K562 (cell line): ENCODE results near the gene GALNS. TPM values are rescaled to one million over a fixed set of nuclear protein-coding genes. Genes with fewer than 3 reads are reported as not detected.

Experiments used
- ATAC-seq: fragments of 200-7000 bp; cut with Tn5 transposase; 3 replicates; pipeline ENCODE4 v1.9.1; 2020; ENCODE audit warnings: moderate library complexity
- BruUV-seq: library from RNA; stranded (reverse); fragments of 400-500 nt; replicated peaks from 2 replicates; lab custom pipeline; 2021; lab: Mats Ljungman, UMichigan
- CTCF ChIA-PET: fragments of 300-600 bp; formaldehyde crosslinking; extraction: SDS; loops from one replicate; lab custom pipeline; 2021; ENCODE audit warnings: low intra/inter-chr PET ratio; lab: Yijun Ruan, JAX
- POLR2A ChIA-PET: fragments of 300-600, 350-650 bp; sonication (Branson Sonifier 250); formaldehyde crosslinking; extraction: SDS; loops from one replicate; lab custom pipeline; 2021; ENCODE audit warnings: antibody characterized with exemption, inconsistent platforms; lab: Yijun Ruan, JAX
- DNase-seq, 4 experiments: peaks; one replicate each; pipeline versions ENCODE4 v3.0.0 to v3.0.0-alpha.2; 2011 to 2018; ENCODE audit warnings: low spot score in 3 of 4, mixed read lengths in 3 of 4; ENCODE audit errors: extremely low read depth in 1 of 4
- FAIRE-seq: peaks from 2 replicates; lab custom pipeline; 2011; peaks lifted over from hg19 to GRCh38; lab: Jason Lieb, UNC
- H2AFZ ChIP-seq: 2 replicates; pipeline ENCODE4 v1.6.0; 2011; ENCODE audit warnings: low read depth, low read length, control low read depth, inconsistent platforms
- H3K27ac ChIP-seq: fragments of 200-600 bp; 3 replicates; pipeline ENCODE4 v1.8.0; 2011; ENCODE audit warnings: low read depth, mild to moderate bottlenecking, control low read depth, inconsistent platforms, low read length, moderate library complexity, mixed read lengths; ENCODE audit errors: extremely low read depth
- H3K27me3 ChIP-seq, 2 experiments: fragments of 300-600 bp in 1 of 2; 2 replicates in 1 of 2; 3 replicates in 1 of 2; pipeline versions ENCODE4 v1.6.0 to v1.8.0; 2011; ENCODE audit warnings: inconsistent platforms in 2 of 2, low read length in 2 of 2, mild to moderate bottlenecking in 1 of 2, mixed read lengths in 1 of 2, moderate library complexity in 1 of 2; ENCODE audit not compliant: control insufficient read depth in 2 of 2, insufficient read depth in 2 of 2
- H3K36me3 ChIP-seq: fragments of 300-600 bp; 3 replicates; pipeline ENCODE4 v1.8.0; 2011; ENCODE audit warnings: mild to moderate bottlenecking, low read length, inconsistent platforms; ENCODE audit not compliant: control insufficient read depth, insufficient read depth
- H3K4me1 ChIP-seq, 2 experiments: fragments of 200-600 bp in 1 of 2; replicated peaks in 1 of 2; 2 replicates in 1 of 2; 3 replicates in 1 of 2; pipeline versions ENCODE4 v1.5.1 to v1.8.0; 2011; ENCODE audit warnings: inconsistent platforms in 2 of 2, low read length in 2 of 2, mild to moderate bottlenecking in 1 of 2, mixed read lengths in 1 of 2, moderate library complexity in 1 of 2; ENCODE audit not compliant: control insufficient read depth in 2 of 2, insufficient read depth in 2 of 2
- H3K4me2 ChIP-seq: 2 replicates; pipeline ENCODE4 v1.6.1; 2011; ENCODE audit warnings: low read length, control low read depth, inconsistent platforms, mixed read lengths; ENCODE audit not compliant: insufficient read depth
- H3K4me3 ChIP-seq: fragments of 200-600 bp; sonication (generic), shearing (Covaris generic); 2 replicates; pipeline ENCODE4 v1.5.1; 2016; ENCODE audit warnings: control low read depth, inconsistent platforms
- H3K79me2 ChIP-seq: fragments of 200-600 bp; 3 replicates; pipeline ENCODE4 v1.8.0; 2011; ENCODE audit warnings: low read length, inconsistent platforms; ENCODE audit not compliant: control insufficient read depth, insufficient read depth
- H3K9ac ChIP-seq, 2 experiments: 2 replicates each; pipeline versions ENCODE4 v1.6.0 to v1.6.1; 2011; ENCODE audit warnings: low read depth in 2 of 2, low read length in 2 of 2, control low read depth in 1 of 2, inconsistent platforms in 1 of 2, mild to moderate bottlenecking in 1 of 2, mixed read lengths in 1 of 2; ENCODE audit not compliant: insufficient read depth in 1 of 2
- H3K9me1 ChIP-seq: one replicate; pipeline ENCODE4 v1.6.0; 2011; ENCODE audit warnings: inconsistent platforms, mild to moderate bottlenecking, low read length, moderate library complexity; ENCODE audit not compliant: control insufficient read depth, insufficient read depth
- H3K9me3 ChIP-seq: replicated peaks from 2 replicates; pipeline ENCODE4 v1.5.1; 2011; ENCODE audit warnings: low read depth, low read length, inconsistent platforms; ENCODE audit not compliant: control insufficient read depth, insufficient read depth
- H4K20me1 ChIP-seq: replicated peaks from 2 replicates; pipeline ENCODE4 v1.6.1; 2011; ENCODE audit warnings: low read length, inconsistent platforms, mixed read lengths; ENCODE audit not compliant: control insufficient read depth, insufficient read depth
- ARID3A ChIP-seq: IDR thresholded peaks from 2 replicates; pipeline ENCODE4 v1.6.1; 2012; ENCODE audit warnings: low read depth, low read length, improper control_type of control experiment, borderline replicate concordance
- CEBPB ChIP-seq: fragments of 450-650 bp; IDR thresholded peaks from 2 replicates; pipeline ENCODE4 v1.6.1; 2016; ENCODE audit warnings: missing genetic modification characterization, missing compliant biosample characterization
- CTBP1 ChIP-seq: fragments of 450-650 bp; IDR thresholded peaks from 2 replicates; pipeline ENCODE4 v1.6.1; 2016; ENCODE audit warnings: borderline replicate concordance
- ESRRA ChIP-seq: fragments of 450-650 bp; IDR thresholded peaks from 2 replicates; pipeline ENCODE4 v1.6.1; 2014; ENCODE audit warnings: low read depth, mild to moderate bottlenecking, moderate library complexity, borderline replicate concordance
- HMGN3 ChIP-seq: IDR thresholded peaks from 2 replicates; pipeline ENCODE4 v1.6.1; 2011; ENCODE audit warnings: borderline replicate concordance, low read depth, mild to moderate bottlenecking, mixed read lengths, low read length; ENCODE audit not compliant: insufficient read length; ENCODE audit errors: extremely low read depth
- HMGXB4 ChIP-seq: sonication (generic); formaldehyde crosslinking; IDR thresholded peaks from 2 replicates; pipeline ENCODE4 v1.8.1; 2023; ENCODE audit warnings: mild to moderate bottlenecking, missing genetic modification reagents
- KLF13 ChIP-seq: fragments of 450-650 bp; IDR thresholded peaks from 2 replicates; pipeline ENCODE4 v1.6.1; 2016; ENCODE audit warnings: missing genetic modification characterization, low read depth, mild to moderate bottlenecking, missing compliant biosample characterization, moderate library complexity, borderline replicate concordance
- MTA2 ChIP-seq: fragments of 450-650 bp; IDR thresholded peaks from 2 replicates; pipeline ENCODE4 v1.6.1; 2016; ENCODE audit warnings: low read depth
- PHB ChIP-seq: fragments of 250-450 bp; sonication (Bioruptor Pico); IDR thresholded peaks from 2 replicates; pipeline ENCODE4 v1.5.0; 2021
- STAG1 ChIP-seq: sonication (generic); formaldehyde crosslinking; IDR thresholded peaks from 2 replicates; pipeline ENCODE4 v1.5.0; 2020; ENCODE audit warnings: missing genetic modification reagents, borderline replicate concordance
- TSC22D4 ChIP-seq: fragments of 450-650 bp; IDR thresholded peaks from 2 replicates; pipeline ENCODE4 v1.6.1; 2016; ENCODE audit warnings: missing genetic modification characterization, missing biosample characterization, control low read depth
- ZBTB33 ChIP-seq: sonication (generic); formaldehyde crosslinking; IDR thresholded peaks from 2 replicates; pipeline ENCODE4 v1.8.1; 2023; ENCODE audit warnings: mild to moderate bottlenecking, missing genetic modification reagents
- ZBTB34 ChIP-seq: fragments of 250-450 bp; sonication (Bioruptor Pico); IDR thresholded peaks from 2 replicates; pipeline ENCODE4 v1.8.0; 2021; ENCODE audit warnings: mild to moderate bottlenecking, moderate library complexity
- ZNF232 ChIP-seq: sonication (generic); formaldehyde crosslinking; IDR thresholded peaks from 2 replicates; pipeline ENCODE4 v1.8.0; 2022; ENCODE audit warnings: mild to moderate bottlenecking, missing genetic modification reagents
- ZNF717 ChIP-seq: fragments of 250-450 bp; sonication (Bioruptor Pico); IDR thresholded peaks from 2 replicates; pipeline ENCODE4 v1.5.0; 2021
- WGBS: fragments of 100-300 bp; shearing (Covaris generic); methylation state at CpG from one replicate; pipeline ENCODE4 v1.1.6; 2016; ENCODE audit warnings: low coverage, mixed read lengths; ENCODE audit not compliant: insufficient coverage; ENCODE audit errors: missing lambda C conversion rate; 5-methylcytosine and 5-hydroxymethylcytosine counted together
- in situ Hi-C: fragments of 300-500 bp; cut with MboI; formaldehyde crosslinking; loops from 4 replicates; pipeline ENCODE4 v1.15.0; 2018; ENCODE audit warnings: inconsistent platforms, mixed read lengths
- intact Hi-C: fragments of 100-400 bp; cut with micrococcal nuclease; formaldehyde crosslinking; loops from 2 replicates; pipeline ENCODE4 v1.14.2; 2022
- polyA plus RNA-seq, 8 experiments: library from polyadenylated mRNA; depleted of rRNA in 4 of 8; stranded (reverse) in 5 of 8; unstranded in 3 of 8; fragments of >200 nt; fragmentation: Nextera tagmentation in 2 of 8; fragmentation: Illumina TruSeq in 1 of 8; extraction: Ambion mirVana in 2 of 8; extraction: Trizol in 1 of 8; gene quantifications; 2 replicates each; pipeline versions ENCODE4 v1.2.1 to v1.2.3, GENCODE V29; 2011 to 2014; ENCODE audit warnings: inconsistent platforms in 1 of 8, missing spikeins in 1 of 8
- total RNA-seq, 7 experiments: library from RNA; depleted of rRNA in 6 of 7; stranded (reverse); fragments of >200 nt in 6 of 7; fragmentation: Illumina TruSeq in 2 of 7; extraction: Trizol in 2 of 7; gene quantifications; 2 replicates each; pipeline versions ENCODE4 v1.2.1 to v1.2.3, GENCODE V29; 2011 to 2021; ENCODE audit warnings: low replicate concordance in 1 of 7

GALNS gene
- total and polyA plus RNA-seq, 9 of the 15 experiments (the other 6 are each of a cell fraction or from before 2014, with no cell fraction given), result 0.38 to 13.2 (median 4.3) TPM

GRCh38 chr16:88851616-88852015, 5.1 kb downstream of the GALNS start:
- POLR2A ChIA-PET, result interaction anchor here (0.6 to 0.8 kb wide), 4 partner anchors 13 to 760 kb away, joined by 3 to 5 read pairs (median 3); no protein-coding TSS in a partner anchor
- no peak for FAIRE-seq
- in situ Hi-C loops, result no loop called here

More at GRCh38 chr16:88851616-88852015, 5.1 kb downstream of the GALNS start:
- DNase-seq, result no peak
- Histone ChIP-seq H3K79me2 (peaks cover 7% of the 10 kb centered on the region; the same call in 2 of the 3 replicates), H3K4me2 (no peak overlapping the region), H3K27me3 (no peaks in the 10 kb centered on the region), H3K9ac (no peak overlapping the region), H2AFZ (no peak overlapping the region), H3K9me3 (no peaks in the 10 kb centered on the region), H4K20me1 (no peaks in the 10 kb centered on the region; the same call in 1 of the 2 replicates), H3K36me3 (peaks cover 7% of the 10 kb centered on the region; the same call in 2 of the 3 replicates), H3K4me3 (no peak overlapping the region), H3K27ac (no peak overlapping the region), H3K4me1 (peaks cover 4 to 43% of the 10 kb centered on the region in 2 experiments; a peak in 3 of 5 replicates), H3K9me1 (peaks cover 6% of the 10 kb centered on the region)
- TF ChIP-seq ZBTB34 (CRISPR knock-in tag) (no peak), MTA2 (no peak), ESRRA (no peak), HMGN3 (no peak), PHB (CRISPR knock-in tag) (no peak), STAG1 (CRISPR knock-in tag) (no peak), ARID3A (no peak), TSC22D4 (no peak), HMGXB4 (CRISPR knock-in tag) (no peak), CTBP1 (no peak), ZBTB33 (CRISPR knock-in tag) (no peak), ZNF232 (no peak), KLF13 (tag) (no peak), CEBPB (tag) (no peak), ZNF717 (CRISPR knock-in tag) (no peak)
- intact Hi-C loops, result no loop called here
- WGBS, result 77% methylated on average over 17 of the region's 19 CpGs
- BruUV-seq, result no TSS peak
- no peak for ATAC-seq
- CTCF ChIA-PET, result no interaction called here
